HG03135 (cell line): ENCODE measurements around the gene SPDYE17.
"Not testable (repeated sequence)": the region's sequence is repeated elsewhere in the genome, so short reads cannot be mapped to it uniquely, and the experiment has no call there.

ENCODE experiments used
- ATAC-seq: cut with Tn5 transposase; IDR thresholded peaks from one replicate; pipeline ENCODE4 v1.9.1; 2021; ENCODE audit warnings: mild to moderate bottlenecking, moderate library complexity; ENCODE audit not compliant: unreplicated experiment

Gene SPDYE17

DNA sequence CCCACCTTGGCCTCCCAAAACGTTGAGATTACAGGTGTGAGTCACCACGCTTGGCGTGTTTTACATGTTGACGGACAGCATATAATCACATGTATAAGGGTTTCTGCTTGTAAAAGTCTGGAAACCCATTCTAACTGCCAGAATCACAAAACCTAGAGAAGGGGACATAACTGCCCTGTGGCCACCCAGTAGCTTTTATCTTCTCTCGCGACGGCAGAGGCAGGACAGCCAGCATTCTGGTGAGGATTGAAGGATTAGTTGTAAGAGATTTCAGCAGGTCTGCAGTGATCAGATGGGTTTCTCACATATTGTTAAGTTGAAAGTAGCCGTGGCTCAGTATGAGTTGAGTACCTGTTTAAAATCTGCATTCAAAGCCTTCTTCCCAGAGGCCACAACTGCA, 59.8 kb downstream of the SPDYE17 start:
- ATAC-seq, result not testable (repeated sequence)
